ENCODE results near the gene TECPR2.
A peak's percentile ranks its signal among the peaks of the same experiment; 100 is the strongest.
"Not testable (repeated sequence)": the region's sequence is repeated elsewhere in the genome, so short reads cannot be mapped to it uniquely, and the experiment has no call there.

TECPR2 gene

DNA sequence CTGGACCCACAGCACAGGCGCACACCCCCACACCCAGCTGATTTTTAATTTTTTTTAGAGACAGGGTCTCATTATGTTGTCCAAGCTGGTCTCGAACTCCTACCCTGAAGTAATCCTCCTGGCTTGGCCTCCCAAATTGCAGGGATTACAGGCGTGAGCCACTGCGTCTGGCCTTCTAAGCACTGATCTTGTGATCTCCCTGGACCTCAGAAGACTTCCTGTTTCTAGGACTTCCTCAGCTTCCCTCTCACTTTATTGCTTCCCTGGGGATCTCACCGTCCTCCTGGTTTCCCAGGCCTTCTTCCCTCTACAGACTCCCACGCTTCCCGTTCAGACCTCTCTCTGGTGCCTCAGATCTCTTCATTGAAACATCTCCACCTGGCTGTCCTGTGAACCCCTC lies 29.4 kb upstream of the TECPR2 start:
- no peak for DNase-seq

DNA sequence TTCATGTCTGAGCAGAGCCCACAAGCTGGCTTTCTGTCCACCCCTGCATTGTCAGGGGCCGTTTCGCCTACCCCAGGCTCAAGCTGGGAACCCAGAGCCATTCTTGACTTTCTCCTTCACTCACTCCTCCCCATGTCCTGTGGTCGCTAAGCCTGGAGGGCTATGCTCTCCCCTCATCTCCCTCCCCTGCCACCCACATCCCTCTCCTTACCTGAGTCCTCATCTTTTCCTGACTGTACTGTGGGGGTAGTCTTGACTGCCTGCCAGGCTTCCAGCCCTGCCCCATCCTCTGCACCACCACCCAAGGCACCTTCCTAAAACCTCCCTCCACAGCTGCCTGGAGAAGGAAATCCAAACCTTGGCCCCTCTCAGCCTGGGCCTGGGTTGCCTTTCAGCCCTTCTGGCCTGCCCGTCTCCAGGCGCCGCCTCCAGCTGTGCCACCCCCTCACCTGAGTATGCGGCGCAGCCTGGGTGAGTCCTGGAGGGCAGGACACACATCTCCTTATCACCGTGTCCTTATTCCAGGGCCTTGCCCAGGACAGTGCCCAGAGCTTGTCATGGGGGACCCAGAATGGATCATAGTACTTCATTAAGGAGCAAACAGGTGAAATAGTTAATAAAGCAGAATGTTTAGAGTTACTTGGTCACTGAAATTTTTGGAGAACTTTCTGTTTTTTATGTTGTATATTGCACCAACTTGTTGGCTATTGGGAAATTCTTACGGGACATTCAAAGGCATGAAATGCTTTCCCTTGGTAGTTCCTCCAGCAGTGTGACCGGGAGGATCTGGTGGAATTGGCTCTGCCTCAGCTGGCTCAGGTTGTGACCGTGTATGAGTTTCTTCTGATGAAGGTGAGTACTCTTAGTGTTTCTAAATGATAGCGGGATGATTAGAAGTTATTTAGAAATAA lies 28.7 kb upstream of the TECPR2 start:
- DNase-seq, result no peak

DNA sequence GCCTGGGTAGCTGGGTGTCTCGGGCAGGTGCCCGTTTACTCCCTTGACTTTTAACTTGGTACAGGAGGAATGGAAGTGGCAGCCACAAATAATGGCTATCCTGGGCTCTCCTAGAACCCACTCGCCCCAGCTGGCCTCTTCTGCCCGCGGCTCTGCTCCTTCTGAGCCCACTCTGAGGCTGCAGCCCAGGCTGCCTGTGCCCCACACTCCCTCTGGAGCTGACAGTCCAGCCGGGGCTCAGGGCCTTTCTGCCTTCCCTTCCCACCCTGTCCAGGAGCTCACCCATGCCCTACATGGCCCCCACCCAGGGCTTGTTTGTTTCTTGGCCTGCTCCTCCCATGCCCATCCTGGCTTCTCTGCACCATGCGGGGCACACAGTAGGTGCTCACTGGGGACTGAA lies 27.6 kb upstream of the TECPR2 start:
- no peak for DNase-seq

DNA sequence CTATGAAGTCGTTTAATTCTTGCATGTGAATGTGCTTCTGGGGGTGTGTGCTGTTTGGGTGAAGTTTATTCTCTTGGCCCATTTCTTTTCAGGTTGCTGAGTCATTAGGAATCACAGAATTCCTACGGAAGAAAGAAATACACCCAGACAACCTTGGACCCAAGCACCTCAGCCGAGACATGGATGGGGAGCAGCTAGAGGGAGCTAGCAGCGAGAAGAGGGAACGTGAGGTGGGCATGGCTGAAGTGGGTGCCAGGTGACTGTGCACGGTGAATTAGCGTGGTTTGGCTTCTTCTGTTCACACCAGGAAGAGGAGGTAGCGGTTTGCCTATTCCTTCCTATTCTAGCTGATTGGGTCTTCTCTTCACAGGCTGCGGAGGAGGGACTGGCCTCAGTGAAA lies 24.0 kb upstream of the TECPR2 start:
- no peak for DNase-seq

DNA sequence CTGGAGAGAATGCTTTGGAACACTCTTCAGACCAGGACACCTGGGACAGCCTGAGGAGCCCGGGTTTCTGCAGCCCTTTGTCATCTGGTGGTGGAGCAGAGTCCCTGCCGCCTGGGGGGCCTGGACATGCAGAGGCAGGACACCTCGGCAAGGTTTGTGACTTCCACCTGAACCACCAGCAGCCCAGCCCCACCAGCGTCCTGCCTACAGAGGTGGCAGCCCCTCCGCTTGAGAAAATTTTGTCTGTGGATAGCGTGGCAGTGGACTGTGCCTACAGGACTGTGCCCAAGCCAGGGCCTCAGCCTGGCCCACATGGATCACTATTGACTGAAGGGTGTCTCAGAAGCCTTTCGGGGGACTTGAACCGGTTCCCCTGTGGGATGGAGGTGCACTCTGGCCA lies 21.2 kb upstream of the TECPR2 start:
- no peak for DNase-seq

DNA sequence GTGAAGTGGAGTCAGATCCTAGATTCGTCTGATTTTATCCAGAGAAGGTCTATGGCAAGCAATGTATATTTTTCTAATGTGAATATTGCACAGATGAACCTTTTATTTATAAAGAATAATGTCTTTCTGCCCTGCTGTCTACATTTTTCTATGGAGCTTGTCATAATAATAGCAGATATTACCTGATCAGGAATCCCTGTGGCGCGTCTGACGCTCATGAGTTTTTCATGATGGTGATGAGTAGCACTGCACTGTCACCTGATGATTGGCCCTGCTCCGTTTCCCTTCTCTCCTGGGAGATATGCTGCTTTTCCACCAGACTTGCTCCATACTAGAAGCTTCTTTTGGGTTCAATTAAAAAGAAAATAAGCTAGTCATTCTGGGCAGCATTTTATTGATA lies 20.5 kb upstream of the TECPR2 start:
- no peak for DNase-seq

DNA sequence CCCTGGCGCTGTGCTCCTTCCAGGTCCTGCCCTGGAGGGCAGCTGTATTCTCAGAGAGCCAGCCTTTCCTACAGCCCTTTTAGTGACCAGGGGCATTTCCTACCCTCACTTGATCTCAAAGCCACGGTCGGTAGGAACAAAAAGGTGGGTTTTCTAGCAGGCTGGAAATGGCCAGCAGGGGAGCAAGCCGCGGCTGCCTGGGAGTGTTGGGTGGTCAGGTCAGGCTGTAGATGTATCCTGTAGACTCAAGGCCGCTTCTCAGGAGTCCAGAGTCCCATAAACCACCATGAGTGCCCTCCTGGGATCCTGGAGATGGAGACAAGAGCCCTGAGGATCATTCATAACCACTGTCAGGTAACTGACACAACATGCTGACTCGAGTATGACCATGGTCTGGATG lies 18.7 kb upstream of the TECPR2 start:
- no peak for DNase-seq

DNA sequence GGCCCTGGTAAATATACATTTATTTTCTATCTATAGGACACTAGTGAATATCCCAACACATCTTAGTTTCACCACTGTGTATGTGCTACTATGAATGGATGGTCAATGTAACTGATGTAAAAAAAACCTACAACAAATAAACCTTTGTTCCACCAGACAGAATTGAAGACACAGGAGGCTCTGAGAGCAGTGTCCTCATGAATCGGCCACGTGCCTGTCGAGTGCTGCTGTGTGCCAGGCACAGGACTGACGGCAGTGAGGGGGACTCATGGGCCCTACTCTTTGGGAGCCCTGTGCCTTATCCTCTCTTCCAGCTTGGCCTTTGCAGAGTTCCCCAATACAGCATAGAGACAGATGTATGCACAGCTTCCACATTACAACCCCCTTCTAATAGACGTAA lies 18.3 kb upstream of the TECPR2 start:
- no peak for DNase-seq

DNA sequence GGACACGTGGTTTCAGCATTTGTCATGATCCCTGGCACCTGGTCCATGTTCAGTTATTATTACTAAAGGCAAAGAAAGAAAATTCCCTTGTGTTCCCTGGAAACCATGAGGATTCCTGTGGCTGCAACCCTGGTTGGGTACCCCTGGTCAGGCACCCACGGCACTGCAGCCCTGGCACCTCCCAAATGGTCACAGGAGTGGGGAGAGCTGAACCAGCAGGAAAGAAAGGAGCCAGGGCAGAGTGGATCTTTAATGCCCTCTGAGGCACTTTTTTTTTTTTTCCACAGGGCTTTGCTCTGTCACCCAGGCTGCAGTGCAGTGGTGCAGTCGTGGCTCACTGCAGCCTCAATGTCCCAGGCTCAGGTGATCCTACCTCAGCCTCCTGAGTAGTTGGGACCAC lies 17.5 kb upstream of the TECPR2 start:
- no peak for DNase-seq

DNA sequence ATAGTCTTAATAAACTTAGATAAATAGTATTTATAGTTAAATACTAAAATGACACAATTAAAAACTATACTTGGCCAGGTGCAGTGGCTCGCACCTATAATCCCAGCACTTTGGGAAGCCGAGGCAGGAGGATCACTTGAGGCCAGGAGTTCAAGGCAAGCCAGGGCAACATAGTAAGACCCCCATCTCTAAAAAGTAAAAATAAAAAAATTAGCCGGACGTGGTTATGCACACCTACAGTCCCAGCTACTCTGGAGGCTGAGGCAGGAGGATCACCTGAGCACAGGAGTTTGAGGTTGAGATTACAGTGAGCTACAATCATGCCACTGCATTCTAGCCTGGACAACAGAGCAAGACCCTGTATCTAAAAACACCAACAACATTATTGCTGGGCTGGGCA lies 16.1 kb upstream of the TECPR2 start:
- no peak for DNase-seq

DNA sequence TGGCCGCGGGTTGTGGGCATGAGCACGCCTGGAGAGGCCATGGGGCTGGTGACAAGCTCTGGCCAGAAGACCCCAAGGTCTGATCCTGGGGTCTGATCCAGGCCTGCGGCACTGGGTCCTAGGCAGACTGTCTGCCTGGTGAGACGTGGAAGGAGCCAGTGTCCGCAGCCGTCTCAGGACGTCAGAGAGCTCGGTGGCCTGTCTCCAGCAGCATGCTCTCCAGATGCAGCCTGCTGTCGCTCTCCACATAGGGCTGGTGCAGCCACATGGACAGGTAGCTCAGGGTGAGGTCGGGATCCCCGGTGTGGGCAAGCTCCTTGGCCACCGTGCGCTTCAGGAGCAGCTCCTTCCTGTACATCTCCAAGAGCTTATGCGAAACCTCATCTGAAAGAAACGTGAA lies 14.4 kb upstream of the TECPR2 start:
- no peak for DNase-seq

DNA sequence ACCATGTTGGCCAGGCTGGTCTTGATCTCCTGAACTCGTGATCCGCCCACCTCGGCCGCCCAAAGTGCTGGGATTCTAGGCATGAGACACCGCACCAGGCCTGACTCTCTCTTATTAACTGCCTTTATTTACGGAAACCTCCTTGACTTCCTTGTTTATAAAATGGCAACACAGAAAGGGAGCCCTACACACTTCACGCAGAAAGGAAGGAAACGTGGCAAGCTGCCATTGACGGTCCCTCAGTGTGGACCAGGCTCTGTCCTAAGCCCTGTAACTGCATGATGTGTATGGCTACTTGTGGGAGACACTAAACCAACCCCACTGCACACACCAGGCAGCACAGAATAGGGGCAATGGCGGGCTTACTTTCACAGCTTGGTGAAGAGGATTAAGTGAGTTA lies 11.7 kb upstream of the TECPR2 start:
- no peak for DNase-seq

DNA sequence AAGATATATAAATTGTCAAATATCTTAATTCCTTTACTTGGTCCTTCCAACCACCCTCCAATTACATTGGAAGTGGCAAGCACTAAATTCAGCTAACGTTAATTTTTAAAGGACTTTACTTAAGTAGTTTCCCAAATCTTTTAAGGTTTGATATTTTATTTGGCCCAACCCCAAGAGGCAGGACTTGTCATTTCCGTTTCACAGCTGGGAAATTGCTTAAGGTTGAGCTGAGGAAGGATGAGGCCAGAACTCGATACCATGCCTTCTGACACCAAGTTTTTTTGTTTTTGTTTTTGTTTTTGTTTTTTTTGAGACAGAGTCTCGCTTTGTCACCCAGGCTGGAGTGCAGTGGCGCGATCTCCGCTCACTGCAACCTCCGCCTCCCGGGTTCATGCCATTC lies 11.1 kb upstream of the TECPR2 start:
- DNase-seq, result not testable (repeated sequence)

DNA sequence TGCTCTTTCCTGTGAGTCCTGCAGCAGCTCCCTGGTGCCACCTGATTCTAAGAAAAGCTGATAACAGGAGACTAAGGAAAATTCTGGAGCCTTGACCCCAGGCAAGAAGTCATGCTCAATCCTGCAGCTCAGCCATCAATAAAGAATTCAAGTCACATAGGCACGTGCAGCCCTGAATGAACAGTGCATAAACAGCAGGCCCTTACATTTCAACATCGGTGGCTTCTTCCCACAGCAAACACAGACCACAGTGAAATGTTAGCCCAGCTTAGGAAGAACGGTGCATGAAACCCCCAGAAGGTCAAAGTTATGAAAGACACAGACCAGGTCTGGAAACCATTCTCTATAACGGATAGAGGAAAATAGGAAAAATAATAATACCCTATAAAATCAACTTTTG lies 10.5 kb upstream of the TECPR2 start:
- no peak for DNase-seq

DNA sequence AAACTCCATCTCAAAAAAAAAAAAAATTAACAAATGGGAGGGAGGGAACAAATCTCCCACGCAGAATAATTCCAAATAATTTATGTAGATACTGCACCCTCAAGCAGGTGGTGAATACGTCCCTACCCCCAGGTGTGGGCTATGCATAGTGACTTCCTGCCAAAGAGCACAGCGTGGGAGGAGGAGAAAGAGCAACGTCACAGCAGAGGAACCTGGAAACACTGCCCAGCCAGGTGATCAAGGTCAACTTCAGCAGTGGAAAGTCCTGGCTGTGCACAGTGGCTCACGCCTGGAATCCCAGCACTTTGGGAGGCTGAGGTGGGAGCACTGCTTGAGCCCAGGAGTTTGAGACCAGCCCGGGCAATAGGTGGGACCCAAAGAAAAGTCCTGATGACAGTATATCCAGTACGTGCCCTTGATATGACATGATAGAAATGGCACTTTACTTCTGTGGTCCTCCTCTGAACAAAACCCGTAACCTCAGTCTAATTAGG lies 9.6 kb upstream of the TECPR2 start:
- DNase-seq, result no peak

DNA sequence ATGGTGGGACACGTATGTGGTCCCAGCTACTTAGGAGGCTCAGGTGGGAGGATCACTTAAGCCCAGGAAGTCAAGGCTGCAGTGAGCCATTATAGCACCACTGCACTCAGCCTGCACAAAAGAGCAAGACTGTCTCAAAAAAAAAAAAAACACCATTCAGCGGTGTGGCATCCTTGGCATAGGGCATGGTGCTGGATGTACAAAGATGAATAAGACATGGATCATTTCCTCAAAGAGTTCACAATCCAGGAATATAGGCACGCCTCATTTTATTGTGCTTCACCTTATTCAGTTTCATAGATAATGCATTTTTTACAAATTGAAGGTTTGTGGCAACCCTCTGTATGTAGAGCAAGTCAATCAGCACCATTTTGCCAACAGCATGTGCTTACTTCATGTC lies 6.5 kb upstream of the TECPR2 start:
- no peak for DNase-seq

DNA sequence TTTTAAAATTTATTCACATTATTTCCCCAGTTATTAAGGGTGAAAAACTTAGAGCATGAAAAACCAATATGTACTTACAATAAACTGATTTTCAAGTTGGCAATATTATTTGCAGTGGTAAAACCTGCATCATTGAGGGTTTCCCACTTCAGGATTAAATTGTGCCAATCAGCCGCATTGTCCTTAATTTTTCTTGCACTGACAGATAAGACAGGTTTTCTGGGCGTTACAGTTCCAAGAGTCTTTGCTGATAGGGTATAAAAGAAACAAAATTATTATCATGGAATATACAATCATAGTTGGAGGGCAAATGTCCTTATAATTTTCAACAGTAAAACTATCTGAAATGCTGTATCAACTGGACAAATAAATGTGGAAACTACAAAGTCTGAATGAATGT lies 3.4 kb upstream of the TECPR2 start:
- no peak for DNase-seq

DNA sequence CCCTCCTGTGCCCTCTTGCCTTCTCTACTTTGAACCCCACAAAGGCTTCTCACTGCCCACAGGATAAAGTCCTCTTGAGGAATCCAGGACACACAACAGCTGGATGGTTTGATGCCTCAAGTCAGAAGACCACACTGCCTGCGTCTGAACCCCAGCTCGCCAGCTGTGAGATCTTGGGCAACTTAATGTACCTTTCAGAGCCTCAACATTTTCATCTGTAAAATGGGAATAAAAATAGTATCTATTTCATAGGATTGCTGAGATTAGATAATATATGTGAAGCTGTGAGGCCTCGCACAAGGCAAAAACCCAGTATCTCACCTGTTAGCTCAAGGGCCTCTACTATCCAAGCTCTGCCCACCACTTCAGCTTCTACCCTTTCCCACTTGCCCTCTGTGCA lies 2.4 kb upstream of the TECPR2 start:
- no peak for DNase-seq

DNA sequence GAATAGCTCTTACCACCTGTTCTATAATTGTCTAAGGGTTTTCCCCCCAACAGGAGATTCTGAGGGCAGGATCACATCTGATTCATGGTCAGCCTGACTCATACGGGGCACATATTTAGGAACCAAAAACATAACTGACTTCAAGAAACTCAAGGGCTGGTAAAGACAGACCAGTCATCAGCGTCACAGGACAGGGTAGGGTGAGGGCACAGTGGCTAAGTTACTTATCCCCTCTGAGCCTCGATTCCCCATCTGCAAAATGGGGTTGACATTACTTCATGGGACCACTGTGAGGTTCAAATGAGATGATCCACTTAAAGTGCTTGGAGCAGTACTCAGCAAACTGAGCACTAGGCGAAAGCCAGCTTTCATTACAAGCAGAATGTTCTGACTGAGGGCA lies 657 bp upstream of the TECPR2 start:
- DNase-seq, result peak; percentile 78

DNA sequence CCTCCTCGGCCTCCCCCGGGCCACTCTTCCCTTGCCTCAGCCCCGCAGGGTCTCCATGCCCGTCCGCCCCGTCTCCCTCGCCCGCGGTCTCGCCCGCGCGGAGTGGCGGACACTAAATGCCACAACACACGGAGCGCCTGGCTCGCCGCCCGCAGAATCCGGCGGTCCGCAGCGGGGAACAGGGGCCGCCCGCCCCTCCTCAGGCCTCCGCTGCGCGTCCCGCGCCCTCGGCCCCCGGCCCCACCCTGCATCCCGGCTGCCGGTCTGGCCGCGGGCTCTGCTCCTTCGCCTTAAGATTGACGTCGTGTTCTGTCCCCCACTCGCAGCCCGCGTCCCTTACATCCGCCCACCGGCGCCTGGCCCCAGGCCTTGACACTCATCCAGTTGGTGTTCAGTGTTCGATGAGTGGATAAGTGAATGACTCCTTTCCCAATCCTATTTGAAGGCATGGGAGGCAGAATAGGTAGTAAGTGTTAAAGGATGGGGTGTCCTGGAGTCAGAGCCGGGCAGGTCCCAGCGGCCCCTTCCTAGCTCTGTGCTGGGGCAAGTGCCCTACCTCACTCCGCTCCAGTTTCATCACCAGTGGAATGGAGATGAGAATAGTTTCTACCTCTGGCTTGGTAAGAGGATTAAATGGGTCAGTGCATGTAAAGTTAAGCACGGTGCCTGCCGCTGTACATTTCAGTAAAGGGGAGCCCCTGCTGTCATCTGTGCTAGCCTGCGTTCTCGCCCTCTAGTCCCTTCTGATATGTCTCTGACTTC lies 622 bp downstream of the TECPR2 start:
- DNase-seq, result peak; percentile 26

DNA sequence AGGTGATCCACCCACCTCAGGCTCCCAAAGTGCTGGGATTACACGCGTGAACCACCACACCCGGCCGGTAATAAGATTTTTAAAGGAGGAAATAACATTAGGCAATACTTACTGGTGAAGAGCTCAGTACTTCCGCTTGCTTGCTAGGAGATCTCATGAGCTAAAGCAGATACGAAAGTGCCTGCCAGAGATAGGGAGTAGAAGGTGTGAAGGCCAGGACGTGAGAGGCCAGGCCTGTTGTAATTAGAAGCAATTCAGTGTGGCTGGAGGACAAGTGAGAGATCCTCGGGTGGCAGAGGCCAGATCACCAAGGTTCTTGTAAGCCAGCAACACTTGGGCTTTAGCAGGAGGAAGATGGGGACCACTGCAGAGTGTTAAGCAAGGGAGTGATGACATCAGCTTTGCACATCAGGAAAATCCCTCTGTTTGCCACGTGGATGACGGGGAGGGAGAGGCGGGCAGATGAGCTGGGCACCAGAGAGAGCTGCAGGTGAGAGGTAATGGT lies 7.6 kb downstream of the TECPR2 start:
- no peak for DNase-seq

DNA sequence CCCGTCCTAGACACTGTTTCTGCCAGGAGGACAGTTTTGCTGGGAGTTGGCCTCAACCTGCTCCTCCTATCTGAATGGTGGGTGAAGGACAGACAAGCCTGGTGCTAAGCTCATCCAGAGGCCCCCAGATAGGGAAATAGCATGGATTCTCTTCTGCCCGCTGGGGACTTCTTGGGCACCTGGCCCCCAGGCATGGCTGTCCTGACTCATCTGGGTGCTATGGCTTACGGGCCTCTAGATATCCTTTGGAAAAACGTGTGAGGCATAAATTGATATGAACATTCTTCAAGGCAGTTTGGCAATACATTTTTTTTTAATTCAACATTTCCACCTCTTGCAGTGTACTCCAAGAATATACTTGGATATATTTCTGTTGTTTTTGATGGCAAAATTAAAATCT lies 8.6 kb downstream of the TECPR2 start:
- no peak for DNase-seq

DNA sequence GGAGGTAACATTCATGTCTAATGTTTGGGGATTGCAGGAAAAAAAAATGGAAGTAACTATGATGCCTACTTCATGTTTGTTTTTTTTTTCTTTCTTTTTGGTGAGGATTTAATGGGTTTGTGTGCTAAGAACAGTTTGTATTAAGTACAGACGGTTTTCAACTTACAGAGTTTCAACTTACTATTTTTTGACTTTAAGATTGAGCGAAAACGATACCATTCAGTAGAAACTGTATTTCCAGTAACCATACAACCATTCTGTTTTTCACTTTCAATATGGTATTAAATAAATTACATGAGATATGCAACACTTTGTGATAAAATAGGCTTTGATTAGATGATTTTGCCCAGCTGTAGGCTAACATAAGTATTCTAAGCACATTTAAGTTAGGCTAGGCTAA lies 10.4 kb downstream of the TECPR2 start:
- no peak for DNase-seq

DNA sequence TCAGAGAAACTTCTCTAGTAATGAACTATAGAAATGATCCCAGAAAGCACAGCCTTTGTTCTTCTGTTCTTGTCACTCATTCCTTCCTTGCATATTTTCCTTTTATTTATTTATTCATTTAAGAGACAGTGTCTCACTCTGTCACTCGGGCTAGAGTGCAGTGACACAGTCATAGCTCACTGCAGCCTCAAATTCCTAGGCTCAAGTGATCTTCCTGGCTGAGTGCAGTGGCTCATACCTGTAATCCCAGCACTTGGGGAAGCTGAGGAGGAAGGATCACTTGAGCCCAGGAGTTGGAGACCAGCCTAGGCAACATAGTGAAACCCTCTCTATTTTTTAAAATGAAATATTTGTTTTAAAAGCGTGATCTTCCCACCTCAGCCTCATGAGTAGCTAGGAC lies 11.5 kb downstream of the TECPR2 start:
- DNase-seq, result no peak
